LNCAP (cell line): Measurements from ENCODE around the gene NR6A1.

Experiments
- CTCF ChIP-seq: fragments of 450-650 bp; IDR thresholded peaks from 2 replicates; pipeline ENCODE4 v1.5.1; 2017; ENCODE audit warnings: mild to moderate bottlenecking

Gene NR6A1

DNA sequence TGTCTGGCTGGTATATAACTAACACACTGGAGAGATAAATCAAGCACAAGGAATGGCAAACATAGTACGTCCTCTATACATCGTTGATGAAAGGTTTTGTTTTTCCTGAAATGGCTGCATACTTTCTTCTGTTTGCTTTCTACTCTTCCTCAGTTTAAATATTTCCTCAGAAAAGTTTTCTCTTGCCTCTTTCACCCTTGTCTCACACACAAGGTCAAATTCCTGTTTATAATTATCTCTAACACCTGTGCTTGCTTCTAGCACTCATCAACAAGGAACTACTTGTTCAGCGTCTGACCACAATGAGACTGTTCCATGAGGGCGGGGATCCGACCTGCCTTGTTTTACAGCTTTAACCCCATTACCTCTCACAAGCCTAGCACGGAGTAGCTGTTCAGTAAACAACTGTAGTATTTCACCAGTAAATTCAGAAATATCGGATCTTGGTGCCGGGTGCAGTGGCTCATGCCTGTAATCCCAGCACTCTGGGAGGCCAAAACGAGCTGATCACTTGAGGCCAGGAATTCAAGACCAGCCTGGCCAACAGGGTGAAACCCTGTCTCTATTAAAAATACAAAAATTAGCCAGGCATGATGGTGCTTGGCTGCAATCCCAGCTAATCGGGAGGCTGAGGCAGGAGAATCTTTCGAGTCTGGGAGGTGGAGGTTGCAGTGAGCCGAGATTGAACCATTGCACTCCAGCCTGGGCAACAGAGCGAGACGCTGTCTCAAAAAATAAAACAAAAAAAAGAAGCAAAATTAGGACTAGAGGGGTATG, 37.0 kb downstream of the NR6A1 start:
- TF ChIP-seq CTCF = no peak

DNA sequence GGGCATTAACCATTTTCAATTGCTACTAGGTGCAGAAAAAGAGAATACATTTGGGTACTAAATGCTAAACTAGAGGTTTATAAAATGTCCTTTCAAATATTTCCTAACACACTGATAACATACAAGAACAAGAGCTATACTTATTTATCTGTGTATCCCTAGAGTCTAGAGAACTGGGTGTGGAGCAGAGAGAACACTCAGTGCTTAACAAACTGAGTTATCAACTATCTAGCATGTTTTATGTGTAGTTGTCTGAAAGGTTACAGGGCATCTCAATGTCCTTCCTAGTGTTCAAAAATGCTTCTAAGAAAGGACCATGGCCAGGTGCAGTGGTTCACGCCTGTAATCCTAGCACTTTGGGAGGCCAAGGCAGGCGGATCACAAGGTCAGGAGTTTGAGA, 40.3 kb downstream of the NR6A1 start:
- TF ChIP-seq CTCF = no peak

GRCh38 chr9:124726886-124727285, 44.2 kb downstream of the NR6A1 start:
- TF ChIP-seq CTCF = no peak

DNA sequence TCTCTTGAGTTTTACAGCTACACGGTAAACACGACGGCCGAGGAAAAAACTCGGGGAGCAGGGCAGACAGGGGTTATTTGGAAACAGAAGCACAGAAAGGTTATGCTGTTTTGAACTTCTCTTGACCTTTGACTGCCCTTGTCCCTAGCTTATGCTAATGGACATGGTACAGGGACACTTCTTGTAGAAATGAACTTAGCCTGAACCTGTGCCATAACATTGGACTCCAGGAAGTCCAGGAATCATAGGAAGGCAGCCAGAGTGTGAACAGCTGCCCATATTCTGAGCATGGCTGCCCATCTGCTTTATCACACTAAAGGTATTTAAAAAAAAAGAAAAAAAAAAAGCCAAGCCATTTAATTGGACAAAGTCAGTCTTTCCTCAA, 46.1 kb downstream of the NR6A1 start:
- TF ChIP-seq CTCF = no peak

DNA sequence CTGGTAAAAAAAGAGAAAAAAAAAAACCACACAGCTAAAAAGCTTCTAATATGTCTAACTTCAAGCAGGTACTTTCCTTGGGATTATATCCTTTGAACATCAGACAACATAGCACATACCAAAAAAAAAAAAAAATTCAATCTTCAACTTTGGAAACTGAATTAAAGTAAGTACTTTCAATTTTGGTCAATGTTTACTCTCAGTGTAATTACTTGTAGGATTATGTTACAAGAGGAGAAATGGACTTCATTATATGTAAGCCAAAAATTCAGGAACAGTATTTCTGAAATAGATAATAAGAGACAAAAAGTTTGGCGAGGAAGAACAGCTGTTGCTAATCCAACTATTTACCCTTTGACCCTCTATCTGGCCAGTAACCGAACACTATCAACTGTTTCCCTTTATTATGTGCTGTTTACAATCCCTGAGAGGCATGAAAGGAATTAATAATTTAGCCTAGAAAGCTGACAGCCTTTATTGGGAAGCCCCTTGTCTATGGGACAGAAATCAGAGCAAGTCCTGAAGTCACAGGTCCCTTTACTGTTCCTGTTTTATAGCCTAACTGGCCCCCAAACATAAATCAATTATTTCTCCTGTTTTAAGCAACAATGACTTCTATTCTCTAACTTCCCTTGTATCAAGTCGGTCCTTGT, 46.6 kb downstream of the NR6A1 start:
- TF ChIP-seq CTCF = no peak

DNA sequence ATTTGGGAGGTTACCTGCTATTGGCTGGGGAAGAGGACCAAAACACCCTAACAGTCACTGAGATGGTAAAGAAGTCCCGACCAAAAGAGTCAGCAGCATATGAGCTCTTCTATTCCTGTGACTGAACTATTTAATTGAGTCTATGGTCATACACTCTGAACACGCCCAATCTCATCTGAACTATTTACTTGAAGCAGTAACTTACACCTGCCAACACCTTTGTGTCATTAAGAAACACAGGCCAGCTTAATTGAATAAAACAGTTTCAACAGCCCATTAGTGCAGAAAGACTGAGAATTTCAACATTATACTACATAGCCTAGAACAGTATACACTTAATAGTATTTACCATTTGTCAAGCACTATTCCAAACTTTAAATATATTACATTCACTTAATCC, 47.8 kb downstream of the NR6A1 start:
- TF ChIP-seq CTCF = no peak

DNA sequence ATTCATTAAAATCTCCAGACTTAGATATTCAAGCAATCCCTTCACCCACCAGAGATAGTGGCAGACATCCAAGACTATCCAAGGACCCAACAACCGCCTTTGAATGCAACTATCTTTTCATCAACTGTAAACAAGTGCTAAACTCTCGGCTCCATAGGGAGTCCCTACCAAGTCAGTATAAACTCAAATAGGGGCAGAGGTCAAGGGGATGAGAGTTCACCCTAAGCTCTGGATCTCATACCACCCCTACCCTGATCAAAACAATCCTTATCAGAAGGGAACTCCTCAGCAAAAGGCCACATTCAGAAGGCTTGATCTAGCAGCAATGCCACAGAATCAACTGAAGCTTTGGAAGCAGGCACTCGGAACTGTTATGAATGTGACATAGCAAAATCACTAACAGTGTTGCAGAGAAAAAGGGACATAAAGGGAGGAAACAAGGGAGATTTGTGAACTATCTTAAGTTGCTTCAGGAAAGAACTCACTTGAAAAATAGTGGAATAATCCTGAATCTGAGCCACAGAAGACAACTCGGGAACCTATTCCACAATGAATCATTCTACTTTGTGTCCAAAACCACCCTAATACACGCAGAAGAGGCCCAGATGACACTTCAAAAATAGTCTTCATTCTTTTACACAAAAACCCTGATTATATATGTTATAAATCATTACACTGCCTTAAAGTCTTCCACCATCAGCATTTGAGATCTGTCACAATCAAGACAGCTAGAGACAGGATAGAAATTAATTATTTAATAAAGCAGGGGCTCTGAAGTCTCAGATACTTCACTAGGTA, 49.8 kb downstream of the NR6A1 start:
- TF ChIP-seq CTCF = no peak
